ENCODE measurements around the gene PLS1. TPM values are rescaled to one million over a fixed set of nuclear protein-coding genes. Genes with fewer than 3 reads are reported as not detected.

PLS1 gene
- total RNA-seq, 1 experiment from 2014 or later = 36.1 TPM

DNA sequence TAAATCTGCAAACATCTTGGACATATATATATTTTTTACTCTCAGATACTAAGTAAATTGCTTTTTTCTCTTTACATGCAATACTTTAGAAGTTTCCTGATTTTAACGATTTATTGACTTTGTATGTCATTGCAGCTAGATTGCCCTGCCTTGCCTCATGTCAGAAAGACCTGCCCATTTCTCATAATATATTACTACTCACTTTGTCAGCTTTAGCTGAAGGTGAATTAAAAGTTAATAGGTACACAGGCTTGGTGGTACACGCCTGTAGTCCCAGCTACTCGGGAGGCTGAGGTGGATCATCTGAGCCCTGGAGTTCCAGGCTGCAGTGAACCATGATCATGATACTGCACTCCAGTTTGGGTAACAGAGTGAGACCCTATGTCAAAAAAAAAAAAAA, 52.8 kb downstream of the PLS1 start:
- Histone ChIP-seq H3K36me3 (ENCODE audit: control insufficient read depth, insufficient read depth, low read length) (no peaks in the 10 kb centered on the region), H3K27me3 (ENCODE audit: control insufficient read depth, insufficient read depth, low read length) (no peaks in the 10 kb centered on the region), H3K4me3 (ENCODE audit: low read depth in 2 of 2, low read length in 2 of 2) (no peak overlapping the region), H3K9me3 (ENCODE audit: control insufficient read depth, insufficient read depth, low read depth, low read length) (no peaks in the 10 kb centered on the region), H3K4me1 (ENCODE audit: control insufficient read depth, insufficient read depth, low read length) (peaks cover 19% of the 10 kb centered on the region), H3K27ac (ENCODE audit: low read length) (no peak overlapping the region)
- in situ Hi-C loops (cut with HindIII; ENCODE audit: low pct_unique_long_range_greater_than_20kb, low sequenced_read_pairs) (no loop called here), intact Hi-C loops (cut with micrococcal nuclease; ENCODE audit: unreplicated experiment) (no loop called here)
- no peak for DNase-seq (ENCODE audit: low read depth, low spot score)
- ChIA-PET CTCF (no interaction called here), POLR2A (no interaction called here)
- no TSS peak for BruUV-seq (replicated peaks)
- TF ChIP-seq, protein P1, sequence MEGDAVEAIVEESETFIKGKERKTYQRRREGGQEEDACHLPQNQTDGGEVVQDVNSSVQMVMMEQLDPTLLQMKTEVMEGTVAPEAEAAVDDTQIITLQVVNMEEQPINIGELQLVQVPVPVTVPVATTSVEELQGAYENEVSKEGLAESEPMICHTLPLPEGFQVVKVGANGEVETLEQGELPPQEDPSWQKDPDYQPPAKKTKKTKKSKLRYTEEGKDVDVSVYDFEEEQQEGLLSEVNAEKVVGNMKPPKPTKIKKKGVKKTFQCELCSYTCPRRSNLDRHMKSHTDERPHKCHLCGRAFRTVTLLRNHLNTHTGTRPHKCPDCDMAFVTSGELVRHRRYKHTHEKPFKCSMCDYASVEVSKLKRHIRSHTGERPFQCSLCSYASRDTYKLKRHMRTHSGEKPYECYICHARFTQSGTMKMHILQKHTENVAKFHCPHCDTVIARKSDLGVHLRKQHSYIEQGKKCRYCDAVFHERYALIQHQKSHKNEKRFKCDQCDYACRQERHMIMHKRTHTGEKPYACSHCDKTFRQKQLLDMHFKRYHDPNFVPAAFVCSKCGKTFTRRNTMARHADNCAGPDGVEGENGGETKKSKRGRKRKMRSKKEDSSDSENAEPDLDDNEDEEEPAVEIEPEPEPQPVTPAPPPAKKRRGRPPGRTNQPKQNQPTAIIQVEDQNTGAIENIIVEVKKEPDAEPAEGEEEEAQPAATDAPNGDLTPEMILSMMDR (IDR thresholded peaks at IDR 0.05) = no peak
- no peak for ATAC-seq

DNA sequence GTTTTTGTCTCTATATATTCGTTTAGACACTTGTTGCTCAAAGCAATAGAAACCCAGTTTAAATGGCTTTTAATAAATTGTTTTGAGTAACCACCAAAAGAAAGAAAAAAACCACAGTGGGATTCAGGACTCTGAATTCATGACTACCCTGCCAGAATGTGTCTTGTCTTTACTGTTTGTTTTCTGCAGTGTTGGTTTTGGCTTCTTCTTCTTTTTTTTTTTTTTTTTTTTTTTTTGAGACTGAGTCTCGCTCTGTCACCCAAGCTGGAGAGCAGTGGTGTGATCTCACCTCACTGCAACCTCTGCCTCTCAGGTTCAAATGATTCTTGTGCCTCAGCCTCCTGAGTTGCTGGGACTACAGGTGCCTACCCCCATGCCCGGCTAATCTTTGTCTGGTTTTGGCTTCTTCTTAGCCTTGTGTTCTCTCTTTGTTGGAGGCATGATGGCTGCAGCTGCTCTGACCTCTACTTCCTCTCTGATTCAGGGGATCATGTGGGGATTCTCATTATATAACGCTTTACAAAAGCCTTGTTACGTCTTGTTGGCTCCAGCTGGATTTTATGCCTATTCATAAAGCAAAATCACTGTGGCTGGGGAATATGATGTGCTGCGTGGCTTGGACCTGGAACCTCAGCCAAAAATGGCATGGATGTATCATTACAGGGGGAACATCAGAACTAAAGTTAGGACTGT, 54.0 kb downstream of the PLS1 start:
- ATAC-seq (no peak), DNase-seq (ENCODE audit: low read depth, low spot score) (no peak)
- Histone ChIP-seq H3K36me3 (ENCODE audit: control insufficient read depth, insufficient read depth, low read length) (no peaks in the 10 kb centered on the region), H3K9me3 (ENCODE audit: control insufficient read depth, insufficient read depth, low read depth, low read length) (no peaks in the 10 kb centered on the region), H3K27me3 (ENCODE audit: control insufficient read depth, insufficient read depth, low read length) (no peaks in the 10 kb centered on the region), H3K27ac (ENCODE audit: low read length) (no peak overlapping the region), H3K4me3 (ENCODE audit: low read depth in 2 of 2, low read length in 2 of 2) (no peak overlapping the region), H3K4me1 (ENCODE audit: control insufficient read depth, insufficient read depth, low read length) (peaks cover 15% of the 10 kb centered on the region)
- in situ Hi-C loops (cut with HindIII; ENCODE audit: low pct_unique_long_range_greater_than_20kb, low sequenced_read_pairs) (no loop called here), intact Hi-C loops (cut with micrococcal nuclease; ENCODE audit: unreplicated experiment) (no loop called here)
- CTCF ChIA-PET = no interaction called here
- no TSS peak for BruUV-seq (replicated peaks)
- POLR2A ChIA-PET = no interaction called here
- no peak for TF ChIP-seq SIN3A (IDR thresholded peaks at IDR 0.05; ENCODE audit: borderline replicate concordance, insufficient read depth, low read depth, low read length)
- TF ChIP-seq, protein P1 (IDR thresholded peaks at IDR 0.05) = no peak
- TF ChIP-seq, protein P2, sequence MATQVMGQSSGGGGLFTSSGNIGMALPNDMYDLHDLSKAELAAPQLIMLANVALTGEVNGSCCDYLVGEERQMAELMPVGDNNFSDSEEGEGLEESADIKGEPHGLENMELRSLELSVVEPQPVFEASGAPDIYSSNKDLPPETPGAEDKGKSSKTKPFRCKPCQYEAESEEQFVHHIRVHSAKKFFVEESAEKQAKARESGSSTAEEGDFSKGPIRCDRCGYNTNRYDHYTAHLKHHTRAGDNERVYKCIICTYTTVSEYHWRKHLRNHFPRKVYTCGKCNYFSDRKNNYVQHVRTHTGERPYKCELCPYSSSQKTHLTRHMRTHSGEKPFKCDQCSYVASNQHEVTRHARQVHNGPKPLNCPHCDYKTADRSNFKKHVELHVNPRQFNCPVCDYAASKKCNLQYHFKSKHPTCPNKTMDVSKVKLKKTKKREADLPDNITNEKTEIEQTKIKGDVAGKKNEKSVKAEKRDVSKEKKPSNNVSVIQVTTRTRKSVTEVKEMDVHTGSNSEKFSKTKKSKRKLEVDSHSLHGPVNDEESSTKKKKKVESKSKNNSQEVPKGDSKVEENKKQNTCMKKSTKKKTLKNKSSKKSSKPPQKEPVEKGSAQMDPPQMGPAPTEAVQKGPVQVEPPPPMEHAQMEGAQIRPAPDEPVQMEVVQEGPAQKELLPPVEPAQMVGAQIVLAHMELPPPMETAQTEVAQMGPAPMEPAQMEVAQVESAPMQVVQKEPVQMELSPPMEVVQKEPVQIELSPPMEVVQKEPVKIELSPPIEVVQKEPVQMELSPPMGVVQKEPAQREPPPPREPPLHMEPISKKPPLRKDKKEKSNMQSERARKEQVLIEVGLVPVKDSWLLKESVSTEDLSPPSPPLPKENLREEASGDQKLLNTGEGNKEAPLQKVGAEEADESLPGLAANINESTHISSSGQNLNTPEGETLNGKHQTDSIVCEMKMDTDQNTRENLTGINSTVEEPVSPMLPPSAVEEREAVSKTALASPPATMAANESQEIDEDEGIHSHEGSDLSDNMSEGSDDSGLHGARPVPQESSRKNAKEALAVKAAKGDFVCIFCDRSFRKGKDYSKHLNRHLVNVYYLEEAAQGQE (IDR thresholded peaks at IDR 0.05; ENCODE audit: insufficient read depth in 1 of 2, low read depth in 2 of 2, low read length in 1 of 2) = no peak
- TF ChIP-seq POLR2AphosphoS5 (IDR thresholded peaks at IDR 0.05; ENCODE audit: low read depth, low read length) = no peak
- no peak for TF ChIP-seq TCF7L2 (IDR thresholded peaks at IDR 0.05; ENCODE audit: low read depth, low read length)
